H1 (cell line): ENCODE data around the gene UNC79.

ENCODE experiments used
- CHD2 ChIP-seq: IDR thresholded peaks from 2 replicates; pipeline ENCODE4 v1.6.1; 2012; ENCODE audit warnings: low read length, improper control_type of control experiment
- CREB1 ChIP-seq: IDR thresholded peaks from 2 replicates; pipeline ENCODE4 v1.6.1; 2012; ENCODE audit warnings: inconsistent platforms
- EP300 ChIP-seq, 2 experiments: IDR thresholded peaks; 1 replicate in 1 of 2; 2 replicates in 1 of 2; pipeline ENCODE4 v1.6.1; 2011 to 2012; ENCODE audit warnings: low read depth in 2 of 2, low read length in 2 of 2, mild to moderate bottlenecking in 2 of 2, borderline replicate concordance in 1 of 2, inconsistent platforms in 1 of 2, moderate library complexity in 1 of 2
- HDAC2 ChIP-seq, 2 experiments: fragments of 300-600 bp in 1 of 2; sonication (generic) in 1 of 2; IDR thresholded peaks; 2 replicates each; pipeline ENCODE4 v1.6.1; 2011 to 2012; ENCODE audit warnings: low read depth in 2 of 2, low read length in 2 of 2, mild to moderate bottlenecking in 2 of 2, moderate library complexity in 2 of 2, borderline replicate concordance in 1 of 2, inconsistent platforms in 1 of 2
- RBBP5 ChIP-seq: IDR thresholded peaks from 2 replicates; pipeline ENCODE4 v1.7.1; 2012; ENCODE audit warnings: low read depth, mild to moderate bottlenecking, inconsistent platforms, low read length, moderate library complexity, borderline replicate concordance
- TF ChIP-seq, protein P1 (sequence below), 3 experiments: IDR thresholded peaks; 1 replicate in 2 of 3; 2 replicates in 1 of 3; pipeline versions ENCODE4 v1.5.1 to v1.6.1; 2011; ENCODE audit warnings: low read length in 3 of 3, mild to moderate bottlenecking in 3 of 3, inconsistent platforms in 2 of 3, low read depth in 1 of 3, moderate library complexity in 1 of 3; ENCODE audit not compliant: insufficient read depth in 1 of 3; ENCODE audit errors: control extremely low read depth in 1 of 3

DNA sequence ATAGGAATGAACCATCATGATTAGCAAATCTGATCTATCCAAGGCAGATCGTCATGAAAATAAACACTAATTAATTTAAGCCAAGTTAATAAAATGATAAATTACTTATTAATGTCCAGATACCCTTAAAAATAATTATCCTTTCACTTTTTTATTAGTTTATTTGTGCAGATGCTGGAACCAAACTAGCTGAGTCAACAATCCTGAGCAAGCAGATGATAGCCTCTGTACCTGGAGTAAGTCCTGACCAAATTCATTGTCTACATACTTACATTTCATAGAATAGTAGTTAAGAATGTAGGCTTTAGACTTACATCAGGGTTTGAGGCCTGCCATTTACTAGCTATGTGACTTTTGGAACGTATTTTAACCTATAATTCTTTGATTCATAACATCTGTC, 251.7 kb downstream of the UNC79 start:
- TF ChIP-seq, protein P1, sequence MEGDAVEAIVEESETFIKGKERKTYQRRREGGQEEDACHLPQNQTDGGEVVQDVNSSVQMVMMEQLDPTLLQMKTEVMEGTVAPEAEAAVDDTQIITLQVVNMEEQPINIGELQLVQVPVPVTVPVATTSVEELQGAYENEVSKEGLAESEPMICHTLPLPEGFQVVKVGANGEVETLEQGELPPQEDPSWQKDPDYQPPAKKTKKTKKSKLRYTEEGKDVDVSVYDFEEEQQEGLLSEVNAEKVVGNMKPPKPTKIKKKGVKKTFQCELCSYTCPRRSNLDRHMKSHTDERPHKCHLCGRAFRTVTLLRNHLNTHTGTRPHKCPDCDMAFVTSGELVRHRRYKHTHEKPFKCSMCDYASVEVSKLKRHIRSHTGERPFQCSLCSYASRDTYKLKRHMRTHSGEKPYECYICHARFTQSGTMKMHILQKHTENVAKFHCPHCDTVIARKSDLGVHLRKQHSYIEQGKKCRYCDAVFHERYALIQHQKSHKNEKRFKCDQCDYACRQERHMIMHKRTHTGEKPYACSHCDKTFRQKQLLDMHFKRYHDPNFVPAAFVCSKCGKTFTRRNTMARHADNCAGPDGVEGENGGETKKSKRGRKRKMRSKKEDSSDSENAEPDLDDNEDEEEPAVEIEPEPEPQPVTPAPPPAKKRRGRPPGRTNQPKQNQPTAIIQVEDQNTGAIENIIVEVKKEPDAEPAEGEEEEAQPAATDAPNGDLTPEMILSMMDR (IDR thresholded peaks at IDR 0.05; ENCODE audit: control extremely low read depth in 1 of 3, insufficient read depth in 1 of 3, low read depth in 1 of 3, low read length in 3 of 3) = no peak
- TF ChIP-seq CHD2 (no peak), EP300 (IDR thresholded peaks at IDR 0.05; ENCODE audit: borderline replicate concordance in 1 of 2, low read depth in 2 of 2, low read length in 2 of 2) (no peak), HDAC2 (IDR thresholded peaks at IDR 0.05; ENCODE audit: borderline replicate concordance in 1 of 2, low read depth in 2 of 2, low read length in 2 of 2) (no peak), CREB1 (no peak), RBBP5 (no peak)
